Non-pigmented ciliary epithelial cell (primary cell): ENCODE data around the gene CEP112.

Experiments
- DNase-seq: peaks from one replicate; pipeline ENCODE4 v3.0.0-alpha.2; 2010; ENCODE audit warnings: low read depth

CEP112 gene

DNA sequence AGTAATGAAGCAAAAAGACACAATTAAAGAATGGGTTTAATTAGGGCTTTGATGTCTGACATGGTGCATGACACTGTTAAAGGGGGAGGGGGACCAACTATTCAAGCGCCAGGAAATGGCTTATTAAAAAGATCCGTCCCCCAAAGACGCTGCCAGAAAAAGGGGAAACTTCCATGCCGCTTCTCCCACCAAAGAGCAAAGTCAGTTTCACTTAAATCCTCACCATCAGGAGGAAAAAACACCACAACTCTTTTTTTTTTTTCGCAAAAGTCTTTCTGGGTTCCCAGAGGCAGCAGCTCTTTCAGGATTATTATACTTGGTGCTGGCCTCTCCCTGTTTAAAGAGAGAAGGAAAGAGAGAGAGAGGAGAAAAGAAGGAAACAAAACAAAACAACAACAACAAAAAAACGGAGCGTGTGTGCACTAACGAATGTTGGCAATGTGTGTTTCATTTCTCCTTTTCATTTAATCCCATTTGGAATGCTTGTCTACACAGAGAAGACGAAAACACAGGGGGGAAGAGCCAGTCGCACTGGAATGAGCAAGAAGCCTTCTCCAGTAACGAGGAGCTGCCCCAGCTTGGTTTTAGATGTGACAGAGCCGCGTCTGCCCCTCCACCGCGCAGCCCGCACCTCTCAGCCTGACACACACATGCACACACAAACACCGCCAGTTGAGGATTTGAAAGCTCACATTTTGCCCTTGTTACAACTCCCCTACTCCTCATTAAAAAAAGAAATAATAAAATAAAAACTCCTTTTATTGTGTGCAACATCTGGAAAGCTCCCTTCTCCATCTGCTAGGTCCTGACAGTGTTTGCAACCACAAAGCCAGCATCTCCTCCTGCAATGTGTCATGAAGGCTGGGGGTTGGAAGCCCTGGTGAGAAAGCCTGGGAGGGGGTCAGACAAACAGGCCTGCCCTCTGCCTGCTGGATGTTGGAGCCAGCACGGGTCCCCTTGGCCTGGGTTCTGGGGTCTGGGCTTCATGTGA lies 597.8 kb downstream of the CEP112 start:
- no peak for DNase-seq

DNA sequence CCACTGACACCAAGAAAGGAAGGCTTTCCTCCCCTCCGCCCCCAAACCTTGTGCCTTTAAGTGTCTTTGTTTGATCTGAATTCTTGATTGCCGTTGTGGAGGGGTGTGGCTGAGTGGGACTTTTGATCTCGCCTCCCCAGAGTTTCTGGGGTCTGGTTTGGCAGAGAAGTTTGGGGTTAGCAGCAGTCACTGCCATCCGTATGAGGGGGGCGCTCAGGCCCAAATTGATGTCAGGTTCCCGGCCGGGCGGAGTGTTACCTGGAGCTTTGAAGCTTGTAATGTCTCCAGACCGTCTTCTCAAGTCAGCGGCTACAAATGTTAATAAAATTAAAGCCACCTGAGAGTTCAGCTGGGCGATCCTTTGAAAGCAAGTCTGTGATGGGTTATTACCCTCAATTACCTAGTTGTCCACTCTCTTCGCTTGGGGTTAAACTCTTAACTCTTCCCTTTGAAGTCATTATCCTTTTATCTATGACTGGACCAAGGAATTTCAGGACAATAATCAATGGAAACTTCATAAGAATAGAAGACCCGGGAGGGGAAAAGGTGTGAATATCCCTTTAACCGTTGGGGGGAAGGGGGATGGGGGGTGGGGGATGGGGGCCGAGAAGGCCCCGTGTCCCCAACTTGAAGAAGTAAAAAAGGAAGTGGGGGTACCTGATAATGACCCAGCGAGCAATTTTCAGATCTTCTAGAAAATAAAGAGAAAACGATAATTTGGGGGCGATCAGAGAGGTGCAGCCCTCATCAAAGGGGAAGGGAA lies 598.7 kb downstream of the CEP112 start:
- DNase-seq = no peak

DNA sequence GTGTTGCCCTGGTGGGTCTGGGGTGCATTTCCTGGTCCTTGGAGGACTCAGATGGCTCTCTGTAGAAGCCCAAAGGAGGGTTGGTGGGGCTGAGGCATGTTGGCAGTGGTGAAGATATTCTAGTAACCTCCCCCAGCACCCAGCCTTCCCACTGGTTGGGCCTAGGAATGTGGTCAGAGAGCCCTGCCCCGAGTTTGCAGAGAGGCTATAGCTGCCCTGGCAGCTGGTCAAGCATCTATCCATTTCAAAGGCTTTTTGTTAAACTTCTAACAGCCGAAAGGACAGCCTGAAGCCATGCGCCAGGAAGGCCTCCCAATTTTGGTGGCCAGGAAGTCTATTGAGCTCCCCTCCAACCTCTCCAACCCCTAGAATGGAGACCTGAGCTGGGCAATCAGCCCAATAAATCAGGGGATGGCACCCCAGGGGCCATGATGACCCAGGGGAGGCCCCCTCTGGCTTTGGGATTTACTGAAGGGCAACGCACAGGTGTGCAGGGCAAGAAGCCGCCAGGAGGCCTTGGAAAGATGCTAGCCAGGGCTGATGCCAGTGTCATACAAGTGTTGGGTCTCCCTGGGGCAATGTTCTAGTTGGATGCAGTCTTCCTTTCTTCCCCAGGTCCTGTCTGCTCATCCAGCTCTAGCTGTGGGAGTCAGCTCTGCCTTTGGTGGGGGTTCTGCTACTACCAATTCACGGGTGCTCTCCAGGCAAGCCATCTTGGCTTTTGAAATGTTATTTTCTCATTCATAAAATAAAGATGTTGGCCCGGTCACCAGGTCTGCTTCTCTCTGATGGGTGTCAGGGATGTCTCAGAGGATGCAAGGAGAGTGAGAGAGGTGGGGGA lies 599.6 kb downstream of the CEP112 start:
- DNase-seq = no peak

DNA sequence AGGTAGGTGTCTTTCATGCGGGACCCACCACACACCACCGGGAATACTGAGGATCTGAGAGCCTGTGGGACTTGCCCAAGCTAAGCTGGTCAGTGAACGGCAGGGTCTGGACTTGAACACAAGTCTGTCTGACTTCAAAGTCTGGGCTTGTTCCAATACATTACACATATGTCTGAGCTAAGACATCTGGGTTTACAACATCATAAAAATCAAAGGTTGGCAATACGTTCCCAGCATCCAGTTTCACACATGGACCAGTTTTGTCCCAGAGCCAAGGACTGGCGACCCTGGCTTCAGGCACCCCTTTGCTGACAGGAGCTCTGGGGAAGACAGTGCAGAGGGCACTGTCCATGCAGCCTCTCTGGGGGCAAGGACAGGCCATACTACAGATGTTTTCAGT lies 602.6 kb downstream of the CEP112 start:
- no peak for DNase-seq

DNA sequence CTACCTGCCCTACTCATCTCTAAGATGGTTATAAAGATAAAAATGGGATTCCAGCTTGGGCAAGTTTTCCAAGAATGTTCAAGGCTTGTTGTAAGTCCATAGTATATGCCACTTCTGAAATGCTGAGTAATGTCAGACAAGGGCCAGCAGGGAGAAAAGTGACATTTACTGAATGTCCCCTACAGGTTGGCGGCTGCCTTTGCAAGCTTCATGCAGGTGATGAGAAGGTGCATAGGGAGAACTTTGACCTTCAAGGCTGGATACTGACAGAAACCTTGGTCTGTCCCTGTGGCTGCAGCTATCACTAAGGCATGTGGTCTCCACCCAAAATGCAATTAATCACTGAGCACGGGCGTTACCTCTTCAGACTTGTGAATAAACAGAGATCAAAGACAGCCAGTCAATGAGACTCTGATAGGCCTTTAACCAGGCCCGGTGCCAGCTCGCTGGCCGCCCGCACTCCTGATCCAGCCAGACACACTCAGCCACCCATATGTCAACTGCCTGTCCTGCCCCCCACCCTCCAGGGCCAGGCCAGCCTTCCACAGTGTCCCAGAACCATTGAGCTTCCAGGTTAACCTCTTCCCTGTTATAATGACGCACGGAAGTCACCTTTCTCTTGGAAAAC lies 603.6 kb downstream of the CEP112 start:
- no peak for DNase-seq

DNA sequence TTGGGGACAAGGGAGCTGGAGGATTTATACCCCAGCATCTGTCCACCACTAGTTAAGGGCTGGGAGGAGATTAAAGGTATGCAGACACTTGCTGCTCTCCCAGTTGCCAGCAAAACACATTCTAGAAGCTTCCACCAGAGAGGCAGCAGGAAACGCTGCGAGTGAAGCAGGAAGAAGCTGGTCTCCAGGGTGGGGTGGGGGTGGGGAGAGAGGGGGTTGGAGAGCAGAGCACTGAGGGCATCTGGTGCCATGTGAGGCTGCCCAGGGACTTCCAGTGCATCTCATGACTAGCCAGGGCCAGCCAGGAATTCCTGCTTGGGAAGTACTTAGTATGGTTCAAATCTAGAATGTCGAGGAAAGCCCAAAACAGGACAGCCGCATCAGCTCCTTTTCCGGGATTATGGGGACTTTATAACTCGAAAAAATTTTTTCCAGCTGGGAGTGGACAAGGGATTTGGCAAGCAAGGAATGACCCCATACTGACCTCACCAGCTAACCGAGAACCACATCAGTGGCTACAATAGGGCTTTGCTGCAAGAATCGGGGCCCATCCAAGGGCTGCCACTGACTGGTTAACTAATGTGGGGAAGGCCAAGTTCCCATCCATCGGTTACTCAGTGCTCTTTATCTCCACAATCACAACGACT lies 604.3 kb downstream of the CEP112 start:
- no peak for DNase-seq

DNA sequence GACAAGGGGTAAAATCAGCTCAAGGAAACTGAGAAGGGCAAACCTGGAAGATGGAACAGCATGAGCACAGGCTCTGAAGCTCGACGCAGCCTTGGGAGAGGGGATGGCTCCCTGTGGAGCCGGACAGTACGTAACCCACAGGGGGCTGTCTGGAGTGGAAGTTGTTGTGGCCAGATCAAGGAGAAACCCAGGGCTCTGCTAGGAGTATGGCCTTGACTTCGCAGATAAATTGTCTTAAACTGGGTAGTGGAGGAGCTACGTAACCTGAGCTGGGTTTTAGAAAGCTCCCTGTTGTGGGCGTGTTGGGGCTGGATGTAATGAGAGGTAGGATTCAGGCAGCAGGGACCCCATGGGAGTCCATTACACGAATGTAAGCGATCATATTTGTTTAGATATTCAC lies 605.0 kb downstream of the CEP112 start:
- no peak for DNase-seq
